T-helper 1 cell treated with Interleukin-12 subunit alpha and Interleukin-12 subunit beta and Interleukin-4 antibody, amounts not matched to agents 30 μg/mL and 1 μg/mL, for 36 hours (primary cell): ENCODE measurements around the gene SMOC1.
A peak's percentile ranks its signal among the peaks of the same experiment; 100 is the strongest.

Experiments used
- H3K27ac Mint-ChIP-seq: one replicate; pipeline ENCODE4 v1.8.0; 2021; ENCODE audit warnings: mild to moderate bottlenecking, mixed read lengths
- H3K27me3 Mint-ChIP-seq: one replicate; pipeline ENCODE4 v1.8.0; 2021; ENCODE audit warnings: low read depth, mixed read lengths
- H3K36me3 Mint-ChIP-seq: one replicate; pipeline ENCODE4 v1.8.0; 2021; ENCODE audit warnings: low read depth, mixed read lengths
- H3K4me1 Mint-ChIP-seq: one replicate; pipeline ENCODE4 v1.8.0; 2021; ENCODE audit warnings: low read depth, mixed read lengths
- H3K4me3 Mint-ChIP-seq: one replicate; pipeline ENCODE4 v1.8.0; 2021; ENCODE audit warnings: mild to moderate bottlenecking, moderate library complexity, mixed read lengths
- H3K9me3 Mint-ChIP-seq: one replicate; pipeline ENCODE4 v1.8.0; 2021; ENCODE audit warnings: mixed read lengths

Gene SMOC1

DNA sequence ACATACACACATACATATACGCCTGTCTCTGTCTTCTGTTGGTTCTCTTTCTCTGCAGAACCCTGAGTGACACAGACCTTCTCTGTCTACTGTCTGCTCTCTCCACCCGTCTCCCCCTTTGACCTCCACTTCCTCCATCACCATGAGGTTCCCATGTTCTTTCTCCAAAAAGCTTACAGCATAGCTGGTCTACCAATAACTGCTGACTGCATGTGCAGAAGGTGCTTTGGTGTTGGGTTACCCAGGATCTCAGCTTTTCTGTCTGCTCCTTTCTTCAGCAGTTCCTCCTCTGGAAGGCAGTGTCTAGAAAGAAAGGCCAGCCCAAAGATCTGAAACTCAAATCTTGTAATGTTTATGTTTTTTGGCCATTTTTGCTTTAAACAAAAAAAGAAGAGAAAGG is 125.6 kb downstream of the SMOC1 start:
- peaks cover 5% of the 10 kb centered on the region for H3K4me1 Mint-ChIP-seq
- H3K36me3 Mint-ChIP-seq = no peaks in the 10 kb centered on the region
- H3K4me3 Mint-ChIP-seq = no peak overlapping the region
- H3K27me3 Mint-ChIP-seq = peaks cover 14% of the 10 kb centered on the region
- no peaks in the 10 kb centered on the region for H3K9me3 Mint-ChIP-seq
- H3K27ac Mint-ChIP-seq = no peak overlapping the region

GRCh38 chr14:70005281-70005805 is 126.1 kb downstream of the SMOC1 start:
- H3K9me3 Mint-ChIP-seq = no peaks in the 10 kb centered on the region
- no peak overlapping the region for H3K27ac Mint-ChIP-seq

DNA sequence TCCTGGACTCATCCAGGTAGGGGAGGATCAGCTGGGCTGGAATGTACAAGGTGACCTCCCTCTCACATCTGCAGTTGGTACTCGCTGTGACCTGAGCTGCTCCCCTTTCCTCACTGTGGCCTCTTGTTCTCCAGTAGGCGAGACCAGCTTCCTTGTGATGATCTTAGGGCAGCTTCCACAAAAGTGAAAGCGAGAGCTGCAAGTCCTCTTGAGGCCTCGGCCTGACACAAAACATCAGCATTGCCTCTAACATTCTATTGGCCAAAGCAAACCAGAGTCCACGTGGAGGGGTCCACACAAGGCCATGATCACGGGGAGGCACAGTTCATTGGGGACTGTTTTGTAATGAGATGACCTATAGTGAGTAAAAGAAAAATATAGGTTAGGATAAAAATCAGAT is 127.5 kb downstream of the SMOC1 start:
- Mint-ChIP-seq H3K9me3 (no peaks in the 10 kb centered on the region), H3K27ac (no peak overlapping the region), H3K36me3 (no peaks in the 10 kb centered on the region), H3K4me1 (peaks cover 5% of the 10 kb centered on the region), H3K27me3 (peaks cover 14% of the 10 kb centered on the region), H3K4me3 (no peak overlapping the region)

More at GRCh38 chr14:70005281-70005805, 126.1 kb downstream of the SMOC1 start:
- Mint-ChIP-seq H3K36me3 (no peaks in the 10 kb centered on the region), H3K27me3 (peaks cover 14% of the 10 kb centered on the region), H3K4me1 (peaks cover 5% of the 10 kb centered on the region), H3K4me3 (no peak overlapping the region)

DNA sequence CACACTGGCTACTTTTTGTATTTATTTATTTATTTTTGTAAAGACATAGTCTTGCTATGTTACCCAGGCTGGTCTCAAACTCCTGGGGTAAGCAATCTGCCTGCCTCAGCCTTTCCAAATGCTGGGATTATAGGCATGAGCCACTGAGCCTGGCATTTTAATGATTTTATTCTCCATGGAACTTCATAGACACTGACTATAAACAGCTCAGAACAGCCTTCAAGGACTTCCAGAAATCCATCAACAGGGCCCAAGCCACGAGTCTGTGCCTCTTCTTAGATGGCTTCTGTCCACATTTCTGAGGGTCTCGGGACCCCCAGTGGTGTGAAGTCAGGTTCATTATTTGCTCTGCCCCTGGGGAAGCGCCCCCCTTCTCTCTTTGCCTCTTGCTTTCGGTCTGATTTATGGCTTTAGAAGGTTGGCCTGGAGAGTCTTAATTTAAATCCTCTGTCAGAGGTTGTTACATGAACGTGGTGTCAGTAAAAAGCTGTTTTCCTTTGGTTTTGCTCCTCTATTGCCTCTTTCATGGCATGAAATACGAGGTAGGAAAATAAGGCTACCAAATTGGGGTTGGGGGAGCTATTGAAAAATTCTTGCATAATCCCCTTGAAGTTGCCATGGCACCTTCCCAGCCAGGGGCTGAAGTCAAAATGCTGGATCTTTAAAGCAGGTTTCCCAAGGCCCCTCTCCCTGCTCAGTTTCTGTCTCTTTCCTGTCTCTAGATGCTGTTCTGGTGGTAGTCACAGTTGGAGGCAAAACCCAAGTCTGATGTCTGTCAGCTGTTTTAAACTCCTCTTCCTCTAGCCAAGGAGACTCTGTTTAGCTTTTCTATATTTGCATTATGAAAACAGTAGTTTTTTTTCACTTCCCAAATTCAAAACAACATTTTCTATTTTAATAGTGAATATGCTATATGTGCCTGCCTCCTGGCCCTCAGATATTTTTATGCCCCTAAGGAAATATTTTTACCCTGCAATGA is 129.4 kb downstream of the SMOC1 start:
- Mint-ChIP-seq H3K27me3 (peaks cover 6% of the 10 kb centered on the region), H3K36me3 (no peaks in the 10 kb centered on the region), H3K9me3 (no peaks in the 10 kb centered on the region), H3K4me1 (peaks cover 9% of the 10 kb centered on the region), H3K27ac (no peak overlapping the region), H3K4me3 (no peak overlapping the region)

DNA sequence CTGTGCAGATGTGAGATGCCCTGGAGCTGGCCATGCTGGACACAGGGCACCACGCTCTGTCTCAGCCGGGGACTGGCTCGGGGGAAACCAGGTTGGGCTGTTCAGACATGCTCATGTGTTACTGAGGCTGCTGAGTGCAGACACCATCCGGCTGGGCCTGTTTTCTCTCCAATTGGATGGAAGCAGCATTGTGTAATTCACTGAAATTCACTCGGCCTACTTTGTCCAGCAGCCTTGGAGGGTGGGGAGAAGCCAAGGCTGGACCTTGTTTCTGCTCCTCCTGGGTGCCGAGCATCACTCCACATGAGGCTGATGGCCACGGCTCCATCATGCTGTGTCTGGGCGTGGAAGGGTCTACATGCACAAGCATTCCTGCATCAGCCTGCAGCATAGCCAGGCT is 130.7 kb downstream of the SMOC1 start:
- no peaks in the 10 kb centered on the region for H3K9me3 Mint-ChIP-seq
- H3K4me3 Mint-ChIP-seq = no peak overlapping the region
- peaks cover 9% of the 10 kb centered on the region for H3K4me1 Mint-ChIP-seq
- H3K36me3 Mint-ChIP-seq = no peaks in the 10 kb centered on the region
- peaks cover 5% of the 10 kb centered on the region for H3K27me3 Mint-ChIP-seq
- H3K27ac Mint-ChIP-seq = no peak overlapping the region

DNA sequence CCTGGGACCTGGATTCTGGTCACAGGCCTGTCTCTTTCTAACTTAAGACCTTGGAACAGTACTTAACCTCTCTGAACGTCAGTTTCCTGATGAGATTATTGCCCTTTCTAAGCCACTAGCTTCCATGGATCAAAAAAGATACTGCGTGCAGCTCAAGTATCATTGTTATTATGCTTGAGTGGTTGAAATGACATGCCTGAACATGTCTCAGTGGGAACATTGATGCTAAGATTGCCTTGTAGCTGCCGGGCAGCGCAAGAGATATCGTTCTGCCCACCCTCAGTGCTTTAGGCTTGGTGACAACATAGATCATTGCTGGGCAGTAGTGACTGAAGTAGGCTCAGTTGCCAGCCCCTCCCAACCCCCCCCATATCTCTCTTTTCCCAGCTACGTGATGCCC is 131.9 kb downstream of the SMOC1 start:
- H3K36me3 Mint-ChIP-seq = no peaks in the 10 kb centered on the region
- H3K27me3 Mint-ChIP-seq = peaks cover 11% of the 10 kb centered on the region
- H3K4me1 Mint-ChIP-seq = peaks cover 9% of the 10 kb centered on the region
- no peaks in the 10 kb centered on the region for H3K9me3 Mint-ChIP-seq
- no peak overlapping the region for H3K4me3 Mint-ChIP-seq
- no peak overlapping the region for H3K27ac Mint-ChIP-seq

GRCh38 chr14:70011708-70012107 is 132.5 kb downstream of the SMOC1 start:
- no peaks in the 10 kb centered on the region for H3K9me3 Mint-ChIP-seq
- no peak overlapping the region for H3K27ac Mint-ChIP-seq
- H3K4me3 Mint-ChIP-seq = no peak overlapping the region
- H3K4me1 Mint-ChIP-seq = peaks cover 7% of the 10 kb centered on the region
- H3K27me3 Mint-ChIP-seq = peaks cover 11% of the 10 kb centered on the region
- H3K36me3 Mint-ChIP-seq = no peaks in the 10 kb centered on the region

DNA sequence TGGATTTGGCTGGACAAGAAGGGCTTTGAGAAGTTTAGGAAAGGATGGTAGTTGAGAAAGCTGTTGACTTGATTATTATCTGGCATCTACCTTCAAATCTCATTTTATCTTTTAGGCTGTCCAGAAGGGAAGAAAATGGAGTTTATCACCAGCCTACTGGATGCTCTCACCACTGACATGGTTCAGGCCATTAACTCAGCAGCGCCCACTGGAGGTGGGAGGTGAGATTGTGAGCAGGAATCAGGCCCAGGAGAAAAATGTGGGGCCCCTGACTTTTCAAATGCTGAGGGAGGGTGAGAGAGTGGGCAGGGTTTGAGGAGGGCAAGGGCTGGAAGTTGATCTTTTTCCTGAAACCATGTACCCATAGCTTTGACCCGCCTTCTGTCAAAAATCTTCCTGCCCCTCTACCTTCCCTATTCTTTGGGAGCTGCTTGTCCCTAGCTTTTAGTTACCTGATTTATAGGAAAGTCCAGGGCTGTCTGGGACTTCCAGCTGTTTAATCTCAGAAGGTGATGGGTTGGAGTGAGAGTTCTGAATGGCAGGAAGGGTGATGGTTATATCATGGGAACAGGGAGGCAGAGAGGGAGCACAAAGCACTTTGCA is 134.2 kb downstream of the SMOC1 start:
- H3K36me3 Mint-ChIP-seq = no peaks in the 10 kb centered on the region
- H3K27ac Mint-ChIP-seq = no peak overlapping the region
- H3K9me3 Mint-ChIP-seq = no peaks in the 10 kb centered on the region
- H3K4me3 Mint-ChIP-seq = no peak overlapping the region
- peaks cover 11% of the 10 kb centered on the region for H3K27me3 Mint-ChIP-seq
- H3K4me1 Mint-ChIP-seq = peaks cover 10% of the 10 kb centered on the region

GRCh38 chr14:70014406-70015095 is 135.3 kb downstream of the SMOC1 start:
- Mint-ChIP-seq H3K4me3 (no peak overlapping the region), H3K36me3 (no peaks in the 10 kb centered on the region), H3K27me3 (peaks cover 11% of the 10 kb centered on the region), H3K4me1 (peaks cover 21% of the 10 kb centered on the region), H3K9me3 (no peaks in the 10 kb centered on the region), H3K27ac (no peak overlapping the region)

- H3K4me1 Mint-ChIP-seq = peaks cover 17% of the 10 kb centered on the region
- peak overlapping the region; percentile 9 for H3K4me3 Mint-ChIP-seq
- H3K36me3 Mint-ChIP-seq = no peaks in the 10 kb centered on the region
- H3K27ac Mint-ChIP-seq = no peak overlapping the region
- peaks cover 11% of the 10 kb centered on the region for H3K27me3 Mint-ChIP-seq
- no peaks in the 10 kb centered on the region for H3K9me3 Mint-ChIP-seq
Observed at GRCh38 chr14:70018230-70018629, 139.0 kb downstream of the SMOC1 start.

- Mint-ChIP-seq H3K4me3 (no peak overlapping the region), H3K4me1 (peaks cover 17% of the 10 kb centered on the region), H3K27me3 (peaks cover 11% of the 10 kb centered on the region), H3K9me3 (no peaks in the 10 kb centered on the region), H3K27ac (no peak overlapping the region), H3K36me3 (no peaks in the 10 kb centered on the region)
Observed at GRCh38 chr14:70018713-70019211, 139.5 kb downstream of the SMOC1 start.

- no peak overlapping the region for H3K4me3 Mint-ChIP-seq
- H3K4me1 Mint-ChIP-seq = peaks cover 17% of the 10 kb centered on the region
- H3K9me3 Mint-ChIP-seq = no peaks in the 10 kb centered on the region
- peaks cover 10% of the 10 kb centered on the region for H3K27me3 Mint-ChIP-seq
- H3K27ac Mint-ChIP-seq = no peak overlapping the region
- no peaks in the 10 kb centered on the region for H3K36me3 Mint-ChIP-seq
Observed at GRCh38 chr14:70019695-70020094, 140.5 kb downstream of the SMOC1 start.

GRCh38 chr14:70020352-70021170 is 141.3 kb downstream of the SMOC1 start:
- H3K4me3 Mint-ChIP-seq = no peak overlapping the region
- H3K9me3 Mint-ChIP-seq = no peaks in the 10 kb centered on the region
- H3K36me3 Mint-ChIP-seq = no peaks in the 10 kb centered on the region
- H3K27me3 Mint-ChIP-seq = peaks cover 10% of the 10 kb centered on the region
- peaks cover 17% of the 10 kb centered on the region for H3K4me1 Mint-ChIP-seq
- no peak overlapping the region for H3K27ac Mint-ChIP-seq
